ENCODE measurements around the gene PDLIM7.

PDLIM7 gene

GRCh38 chr5:177470759-177471536 is 26.5 kb downstream of the PDLIM7 start:
- TF ChIP-seq TCF12 (IDR thresholded peaks at IDR 0.05; ENCODE audit: low read depth) (no peak), TEAD4 (IDR thresholded peaks at IDR 0.05) (no peak), USF1 (IDR thresholded peaks at IDR 0.05) (no peak), NFIC (IDR thresholded peaks at IDR 0.05) (no peak), CREB1 (IDR thresholded peaks at IDR 0.05; ENCODE audit: low read depth) (no peak)

- no peak for TF ChIP-seq FOXM1 (IDR thresholded peaks at IDR 0.05; ENCODE audit: borderline replicate concordance, low read depth)
- no peak for TF ChIP-seq TAF1 (IDR thresholded peaks at IDR 0.05; ENCODE audit: low read depth)
- no peak for TF ChIP-seq ZBTB7A (IDR thresholded peaks at IDR 0.05; ENCODE audit: low read depth)
- no peak for TF ChIP-seq NFIC (IDR thresholded peaks at IDR 0.05)
- no peak for TF ChIP-seq CREB1 (IDR thresholded peaks at IDR 0.05; ENCODE audit: low read depth)
- TF ChIP-seq USF1 (IDR thresholded peaks at IDR 0.05), result no peak
- no peak for TF ChIP-seq YY1 (IDR thresholded peaks at IDR 0.05; ENCODE audit: low read depth)
- no peak for TF ChIP-seq EP300 (IDR thresholded peaks at IDR 0.05; ENCODE audit: borderline replicate concordance)
- TF ChIP-seq EGR1 (IDR thresholded peaks at IDR 0.05), result no peak
- TF ChIP-seq REST (IDR thresholded peaks at IDR 0.05; ENCODE audit: low read depth), result no peak
- no peak for TF ChIP-seq RAD21 (IDR thresholded peaks at IDR 0.05; ENCODE audit: low read depth)
Observed at GRCh38 chr5:177469750-177470525, 27.5 kb downstream of the PDLIM7 start.

GRCh38 chr5:177468685-177469628 is 28.4 kb downstream of the PDLIM7 start:
- TF ChIP-seq USF1 (IDR thresholded peaks at IDR 0.05), result peak; percentile 68
- TF ChIP-seq NFIC (IDR thresholded peaks at IDR 0.05), result no peak
- no peak for TF ChIP-seq TEAD4 (IDR thresholded peaks at IDR 0.05)
- TF ChIP-seq EGR1 (IDR thresholded peaks at IDR 0.05), result no peak

GRCh38 chr5:177468329-177468684 is 29.1 kb downstream of the PDLIM7 start:
- TF ChIP-seq RAD21 (IDR thresholded peaks at IDR 0.05; ENCODE audit: low read depth), result no peak
- no peak for TF ChIP-seq MAX (IDR thresholded peaks at IDR 0.05)
- TF ChIP-seq FOXM1 (IDR thresholded peaks at IDR 0.05; ENCODE audit: borderline replicate concordance, low read depth), result no peak
- no peak for TF ChIP-seq TEAD4 (IDR thresholded peaks at IDR 0.05)
- no peak for TF ChIP-seq CEBPB (IDR thresholded peaks at IDR 0.05)
- TF ChIP-seq EP300 (IDR thresholded peaks at IDR 0.05; ENCODE audit: borderline replicate concordance), result no peak
- no peak for TF ChIP-seq ZBTB7A (IDR thresholded peaks at IDR 0.05; ENCODE audit: low read depth)
- no peak for TF ChIP-seq CREB1 (IDR thresholded peaks at IDR 0.05; ENCODE audit: low read depth)
- TF ChIP-seq USF1 (IDR thresholded peaks at IDR 0.05), result no peak
- TF ChIP-seq REST (IDR thresholded peaks at IDR 0.05; ENCODE audit: low read depth), result no peak

- no peak for TF ChIP-seq EP300 (IDR thresholded peaks at IDR 0.05; ENCODE audit: borderline replicate concordance)
- TF ChIP-seq TCF12 (IDR thresholded peaks at IDR 0.05; ENCODE audit: low read depth), result no peak
- TF ChIP-seq NFIC (IDR thresholded peaks at IDR 0.05), result no peak
- TF ChIP-seq RAD21 (IDR thresholded peaks at IDR 0.05; ENCODE audit: low read depth), result no peak
- no peak for TF ChIP-seq CEBPB (IDR thresholded peaks at IDR 0.05)
- no peak for TF ChIP-seq REST (IDR thresholded peaks at IDR 0.05; ENCODE audit: low read depth)
- TF ChIP-seq MAX (IDR thresholded peaks at IDR 0.05), result no peak
- no peak for TF ChIP-seq EGR1 (IDR thresholded peaks at IDR 0.05)
- TF ChIP-seq USF1 (IDR thresholded peaks at IDR 0.05), result no peak
- no peak for TF ChIP-seq ZBTB7A (IDR thresholded peaks at IDR 0.05; ENCODE audit: low read depth)
- TF ChIP-seq TAF1 (IDR thresholded peaks at IDR 0.05; ENCODE audit: low read depth), result no peak
- no peak for TF ChIP-seq FOXM1 (IDR thresholded peaks at IDR 0.05; ENCODE audit: borderline replicate concordance, low read depth)
- TF ChIP-seq YY1 (IDR thresholded peaks at IDR 0.05; ENCODE audit: low read depth), result no peak
- TF ChIP-seq TEAD4 (IDR thresholded peaks at IDR 0.05), result no peak
- no peak for TF ChIP-seq CREB1 (IDR thresholded peaks at IDR 0.05; ENCODE audit: low read depth)
Observed at GRCh38 chr5:177467436-177467835, 30.0 kb downstream of the PDLIM7 start.
